ENCODE measurements around the gene DLGAP1.

Gene DLGAP1

GRCh38 chr18:4236940-4237663, 218.0 kb downstream of the DLGAP1 start:
- no peak for DNase-seq

- no peak for DNase-seq
These were observed 221.6 kb downstream of the DLGAP1 start for GRCh38 chr18:4233468-4233867.

DNA sequence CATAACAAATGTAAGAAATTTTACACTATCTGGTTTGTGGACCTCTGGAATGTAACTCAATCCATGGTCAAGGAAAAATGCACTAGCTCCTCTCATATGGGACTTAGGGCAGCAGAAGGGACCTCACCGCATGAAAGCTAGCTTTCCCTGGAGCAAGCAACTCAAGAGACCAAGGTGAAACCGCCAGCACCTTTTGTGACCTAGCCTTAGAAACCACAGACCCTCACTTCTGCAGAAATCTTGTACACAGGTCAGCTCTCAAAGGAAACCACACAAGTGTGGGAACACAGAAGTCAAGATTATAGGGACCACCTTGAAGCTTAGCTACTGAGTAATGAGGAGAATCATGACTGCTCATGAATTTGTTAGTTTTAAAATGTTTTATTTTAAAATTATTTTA, 222.5 kb downstream of the DLGAP1 start:
- no peak for DNase-seq

- DNase-seq, result no peak
These were observed 223.8 kb downstream of the DLGAP1 start for GRCh38 chr18:4231260-4231659.

- no peak for DNase-seq
These were observed 224.5 kb downstream of the DLGAP1 start for GRCh38 chr18:4230450-4231168.

GRCh38 chr18:4224031-4224704, 230.9 kb downstream of the DLGAP1 start:
- no peak for DNase-seq

GRCh38 chr18:4211111-4211837, 243.8 kb downstream of the DLGAP1 start:
- DNase-seq, result no peak

GRCh38 chr18:4208366-4208765, 246.7 kb downstream of the DLGAP1 start:
- DNase-seq, result no peak

- DNase-seq, result no peak
These were observed 247.6 kb downstream of the DLGAP1 start for GRCh38 chr18:4207383-4207985.

DNA sequence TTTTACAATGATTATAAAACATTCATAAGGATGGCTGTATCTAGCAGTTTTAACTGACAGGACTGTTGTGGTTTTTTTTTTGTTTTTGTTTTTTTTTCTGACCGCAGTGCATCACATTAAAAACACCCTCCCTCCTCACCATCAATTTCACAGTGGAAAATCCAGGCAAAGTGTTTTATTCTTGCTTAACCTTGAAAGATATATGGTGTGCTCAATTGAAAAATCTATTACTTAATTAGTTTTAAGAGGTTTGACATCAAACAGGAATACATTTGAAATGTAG, 250.7 kb downstream of the DLGAP1 start:
- DNase-seq, result no peak

GRCh38 chr18:4203568-4204437, 251.3 kb downstream of the DLGAP1 start:
- no peak for DNase-seq

- DNase-seq, result no peak
These were observed 254.7 kb downstream of the DLGAP1 start for GRCh38 chr18:4200399-4200798.

- no peak for DNase-seq
These were observed 256.2 kb downstream of the DLGAP1 start for GRCh38 chr18:4198956-4199355.

- no peak for DNase-seq
These were observed 258.8 kb downstream of the DLGAP1 start for GRCh38 chr18:4196351-4196750.

GRCh38 chr18:4193086-4193485, 262.0 kb downstream of the DLGAP1 start:
- DNase-seq, result no peak

GRCh38 chr18:4181882-4182568, 273.1 kb downstream of the DLGAP1 start:
- no peak for DNase-seq

- DNase-seq, result no peak
These were observed 274.0 kb downstream of the DLGAP1 start for GRCh38 chr18:4181086-4181485.

- no peak for DNase-seq
These were observed 282.7 kb downstream of the DLGAP1 start for GRCh38 chr18:4172196-4173100.

GRCh38 chr18:4157352-4157751, 297.8 kb downstream of the DLGAP1 start:
- DNase-seq, result no peak

DNA sequence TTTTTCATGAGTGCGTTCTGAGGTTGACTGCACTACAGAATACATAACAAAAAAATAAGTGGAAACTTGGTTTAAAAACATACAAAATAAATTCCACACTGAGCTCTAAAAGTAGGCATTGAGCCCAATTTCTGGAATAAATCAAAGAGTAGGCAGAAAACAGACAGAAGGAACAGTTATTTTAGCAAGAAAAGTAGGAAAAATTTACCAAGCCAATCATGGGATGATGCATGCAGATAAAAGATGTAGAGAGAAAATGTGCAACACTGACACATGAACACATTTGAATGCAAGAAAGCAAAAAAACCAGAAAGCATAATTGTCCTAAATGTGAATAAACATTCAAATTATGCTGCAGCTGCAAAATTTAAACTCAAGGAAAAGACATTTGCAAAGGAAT, 308.3 kb downstream of the DLGAP1 start:
- no peak for DNase-seq

All from activated CD4-positive, alpha-beta T cell treated with anti-CD3 and anti-CD28 coated beads, Interleukin-2, amount 50 U/mL, for 4 hours (primary cell).